NCI-H2171 treated with DMSO at 0.1 percent for 48 hours (cell line): ENCODE results near the gene UGT3A2.

Source experiments
- DNase-seq: peaks from one replicate; lab custom pipeline; 2025; lab: John Stamatoyannopoulos, UW

Gene UGT3A2, protein sequence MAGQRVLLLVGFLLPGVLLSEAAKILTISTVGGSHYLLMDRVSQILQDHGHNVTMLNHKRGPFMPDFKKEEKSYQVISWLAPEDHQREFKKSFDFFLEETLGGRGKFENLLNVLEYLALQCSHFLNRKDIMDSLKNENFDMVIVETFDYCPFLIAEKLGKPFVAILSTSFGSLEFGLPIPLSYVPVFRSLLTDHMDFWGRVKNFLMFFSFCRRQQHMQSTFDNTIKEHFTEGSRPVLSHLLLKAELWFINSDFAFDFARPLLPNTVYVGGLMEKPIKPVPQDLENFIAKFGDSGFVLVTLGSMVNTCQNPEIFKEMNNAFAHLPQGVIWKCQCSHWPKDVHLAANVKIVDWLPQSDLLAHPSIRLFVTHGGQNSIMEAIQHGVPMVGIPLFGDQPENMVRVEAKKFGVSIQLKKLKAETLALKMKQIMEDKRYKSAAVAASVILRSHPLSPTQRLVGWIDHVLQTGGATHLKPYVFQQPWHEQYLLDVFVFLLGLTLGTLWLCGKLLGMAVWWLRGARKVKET

DNA sequence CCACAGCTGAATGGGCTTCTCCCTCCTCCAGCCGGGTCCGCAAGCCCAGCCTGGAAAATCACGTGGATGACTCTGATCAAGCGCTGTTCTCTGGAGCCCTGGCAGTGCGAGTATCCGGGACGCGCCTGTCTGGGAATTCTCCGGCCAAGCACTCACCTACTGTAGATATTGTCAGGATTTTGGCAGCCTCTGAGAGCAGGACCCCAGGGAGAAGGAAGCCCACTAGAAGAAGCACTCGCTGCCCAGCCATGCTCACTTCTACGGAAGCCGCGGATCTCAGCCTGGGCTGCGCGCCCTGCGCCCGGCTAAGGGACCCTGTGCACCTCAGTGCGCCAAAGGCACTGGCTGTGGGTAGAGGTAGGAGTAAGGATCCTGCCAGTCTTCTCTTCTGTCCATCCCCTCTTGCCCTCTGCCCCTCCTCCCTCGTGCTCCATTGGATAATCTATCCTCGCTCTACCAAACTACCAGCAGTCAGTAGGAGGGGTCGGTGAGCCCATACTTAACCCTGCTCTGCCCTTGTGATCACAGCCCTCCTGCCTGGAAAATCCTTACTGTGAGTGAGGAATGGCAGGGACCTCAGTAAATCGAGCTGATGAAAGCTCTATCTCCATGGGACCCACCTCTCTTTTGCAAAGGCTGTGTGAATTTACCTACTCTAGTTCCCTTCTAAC, at the start of gene UGT3A2:
Gene UGT3A2, minus strand, starts transcription at position 343 of the 671 bp plus-strand sequence. Its CDS starts 93 bp downstream, at position 250.
- DNase-seq = peak; percentile 13

DNA sequence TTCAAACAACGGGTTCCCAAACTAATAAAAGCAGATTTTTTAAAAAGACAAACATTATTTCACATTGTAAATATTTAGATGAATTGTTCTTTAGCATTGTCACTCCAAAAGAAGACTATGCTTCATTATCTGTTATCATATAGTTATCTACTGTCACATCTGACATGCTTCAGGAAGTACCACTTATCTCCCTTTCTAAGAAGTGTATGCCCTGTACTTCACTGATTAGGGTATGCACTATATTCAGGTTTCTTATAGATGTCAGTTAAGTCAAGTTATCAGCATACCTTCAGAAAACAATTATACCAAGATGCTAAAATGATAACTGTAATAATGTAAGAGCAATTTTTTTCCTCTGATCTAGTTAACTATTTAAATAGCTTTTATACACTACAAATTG, 44.6 kb upstream of the UGT3A2 start:
- DNase-seq = no peak

DNA sequence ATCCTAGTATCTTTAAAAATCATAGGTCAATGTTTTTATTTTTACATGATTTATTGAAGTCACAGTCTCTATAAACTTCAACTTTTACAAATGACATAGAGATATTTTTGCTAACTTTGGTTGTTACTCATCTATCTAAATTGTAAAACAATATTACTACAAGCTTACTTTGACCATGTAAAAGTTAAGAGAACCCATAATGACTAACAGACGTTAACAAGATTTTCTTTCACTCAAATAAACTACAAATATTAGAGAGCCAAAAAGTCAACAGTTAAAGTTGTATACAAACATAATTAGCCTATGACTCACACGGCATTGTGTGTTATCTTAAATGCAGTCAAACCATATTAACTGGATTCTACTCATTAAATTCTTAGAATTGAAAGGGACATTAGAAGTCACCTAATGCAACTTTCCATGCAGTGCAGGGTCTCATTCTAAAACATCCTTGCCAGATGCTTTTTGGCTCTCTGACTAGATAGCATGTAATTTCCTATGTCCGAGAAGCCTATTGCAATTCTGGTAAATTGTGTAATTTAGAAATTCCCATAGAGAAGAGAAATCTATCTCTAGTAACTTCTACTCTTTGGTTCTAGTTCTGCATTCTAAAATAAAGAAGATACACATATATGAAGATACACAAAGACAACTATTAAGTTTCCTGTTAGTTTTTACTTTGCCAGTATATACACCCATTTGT, 42.2 kb upstream of the UGT3A2 start:
- DNase-seq = no peak

DNA sequence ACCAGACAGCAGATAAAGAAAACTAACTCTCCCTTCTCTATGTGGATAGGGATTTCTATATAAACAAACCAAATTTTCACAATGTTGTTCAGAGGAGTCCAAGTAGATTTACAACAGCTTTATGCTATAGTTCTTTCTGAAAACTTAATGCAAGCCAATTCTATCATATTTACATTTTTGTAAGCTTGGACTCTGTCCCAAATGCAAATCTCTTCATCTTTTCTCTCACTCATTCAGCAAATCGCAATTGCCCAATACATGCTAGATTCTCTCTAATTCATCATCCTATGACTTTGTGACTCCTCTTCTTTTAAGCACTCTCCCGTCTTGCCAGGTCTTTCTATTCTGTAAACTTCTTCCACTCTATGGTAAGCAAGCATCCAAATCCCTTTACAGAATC, 39.1 kb upstream of the UGT3A2 start:
- DNase-seq = no peak

DNA sequence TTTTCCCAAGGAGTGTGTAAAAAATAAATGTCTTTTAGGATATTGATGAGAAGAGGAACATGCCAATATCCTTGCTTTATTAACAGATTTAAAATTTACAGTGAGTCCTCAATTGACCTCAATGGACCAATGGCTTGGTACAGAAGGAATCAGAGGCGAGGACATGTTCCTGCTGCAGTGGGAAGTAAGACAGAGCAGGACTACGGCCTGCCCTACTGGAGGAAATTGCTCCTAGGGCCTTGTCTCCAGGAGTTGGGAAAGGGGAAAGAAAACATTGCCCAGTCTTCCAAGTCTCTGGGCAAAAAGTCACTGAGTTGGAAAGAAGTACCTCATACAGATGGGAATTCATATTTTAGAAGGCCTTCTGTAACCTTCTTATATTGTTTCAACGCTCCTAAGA, 33.1 kb upstream of the UGT3A2 start:
- DNase-seq = no peak

DNA sequence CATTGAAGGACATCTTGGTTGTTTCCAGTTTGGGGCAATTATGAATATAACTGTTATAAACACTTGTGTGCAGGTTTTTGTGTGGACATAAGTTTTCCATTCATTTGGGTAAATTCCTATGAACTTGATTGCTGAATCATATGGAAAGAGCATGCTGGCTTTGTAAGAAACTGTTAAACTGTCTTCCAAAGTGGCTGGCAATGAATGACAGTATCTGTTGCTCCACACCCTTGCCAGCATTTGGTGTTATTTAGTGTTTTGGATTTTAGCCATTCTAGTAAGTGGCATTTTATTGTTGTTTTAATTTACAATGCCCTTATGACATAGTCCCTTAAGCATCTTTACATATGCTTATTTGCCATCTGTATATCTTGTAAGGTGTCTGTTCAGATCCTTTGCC, 29.8 kb upstream of the UGT3A2 start:
- no peak for DNase-seq

DNA sequence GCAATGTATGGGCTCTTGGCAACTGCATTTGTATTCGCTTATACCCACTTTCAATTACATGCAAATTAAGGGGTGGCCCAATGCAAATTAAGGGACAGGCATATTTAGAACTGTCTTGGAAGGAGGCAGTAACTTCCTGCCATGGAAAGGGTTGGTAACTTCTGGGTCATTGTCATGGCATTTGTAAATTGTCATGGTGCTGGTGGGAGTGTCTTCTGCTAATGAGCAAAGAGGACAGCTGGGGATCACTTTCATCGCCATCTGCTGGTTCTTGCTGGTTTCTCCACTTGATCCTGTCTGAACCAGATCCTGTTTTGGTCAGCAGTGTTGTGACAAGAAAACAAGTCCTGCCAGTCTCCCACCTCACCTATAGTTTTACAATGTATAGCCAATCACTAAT, 23.3 kb upstream of the UGT3A2 start:
- peak; percentile 65 for DNase-seq

DNA sequence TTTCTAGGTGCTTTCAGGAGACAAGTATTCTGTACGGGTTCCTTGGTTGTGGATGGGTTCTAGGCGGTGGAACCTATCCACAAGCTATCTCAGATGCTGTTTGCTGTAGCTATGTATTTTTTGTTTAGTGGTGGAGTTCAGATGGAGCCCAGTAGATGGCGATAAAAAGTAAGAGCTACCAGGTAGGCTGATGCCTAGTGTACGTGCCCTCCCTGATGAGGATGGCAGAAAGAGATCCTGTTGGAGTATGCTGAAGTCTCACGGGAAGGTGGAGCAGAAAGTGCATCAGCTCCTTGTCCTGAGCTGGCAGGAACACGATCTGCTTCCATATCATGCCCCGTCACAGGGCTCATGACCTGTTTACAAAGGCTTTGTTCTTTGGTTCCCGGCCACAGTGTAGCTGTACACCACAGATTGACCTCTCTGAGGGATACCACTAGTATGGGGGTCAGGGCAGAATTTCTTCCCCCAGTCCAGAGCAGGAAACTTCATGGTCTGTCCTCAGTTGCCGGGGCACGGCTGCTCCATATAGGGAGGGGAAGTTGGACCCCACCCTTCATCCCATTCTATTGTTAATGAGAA, 12.6 kb upstream of the UGT3A2 start:
- DNase-seq = peak; percentile 88

DNA sequence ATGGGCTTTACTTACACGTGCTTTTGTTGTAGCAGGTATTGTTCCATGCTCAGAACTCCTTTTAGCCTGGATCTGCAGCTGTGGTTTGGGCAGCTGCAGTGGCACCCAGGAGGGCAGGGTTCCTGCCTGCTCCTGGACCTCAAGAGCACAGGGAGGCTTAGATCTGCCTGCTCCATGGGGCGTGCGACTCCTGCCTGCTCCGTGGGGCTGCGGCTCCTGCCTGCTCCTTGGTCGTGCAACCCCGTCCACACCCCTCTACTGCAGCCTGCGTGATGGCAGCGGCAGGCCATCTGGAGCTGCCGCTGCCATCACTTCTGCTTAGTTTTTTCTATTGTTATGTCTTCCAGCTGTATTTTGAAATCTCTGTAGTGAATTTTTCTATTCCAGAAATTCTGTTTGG, 11.7 kb upstream of the UGT3A2 start:
- peak; percentile 15 for DNase-seq

DNA sequence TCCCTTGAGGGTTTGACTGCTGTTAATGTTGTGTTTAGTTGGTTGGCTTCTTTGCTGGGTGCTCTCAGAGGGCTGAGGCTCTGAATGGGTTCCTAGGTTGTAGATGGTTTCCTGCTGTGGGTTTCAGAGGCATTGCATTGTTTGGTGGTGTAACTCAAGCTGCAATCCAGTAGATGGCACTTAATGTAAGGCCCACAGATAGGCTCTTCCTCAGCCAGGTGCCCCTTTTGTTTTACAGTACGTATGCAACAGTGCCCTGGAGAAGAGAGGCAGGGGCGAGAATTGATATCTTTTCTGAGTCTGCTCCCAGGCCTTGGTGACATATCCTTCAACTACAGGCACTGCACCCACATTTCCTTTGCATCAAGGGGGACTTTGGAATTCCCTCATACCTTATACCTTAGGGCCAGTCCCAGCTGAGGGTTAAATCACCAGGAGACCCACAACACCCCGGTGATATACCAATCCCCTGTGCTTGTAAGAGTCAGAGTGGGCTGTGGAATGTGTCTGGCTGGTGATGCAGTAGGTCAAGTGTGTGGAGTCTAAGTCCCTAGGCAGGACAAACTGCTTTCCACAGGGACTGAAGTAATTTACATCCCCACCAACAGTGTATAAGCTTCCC, 7.0 kb upstream of the UGT3A2 start:
- DNase-seq = peak; percentile 50

GRCh38 chr5:36070687-36071571, 4.2 kb upstream of the UGT3A2 start:
- DNase-seq = no peak

GRCh38 chr5:36068751-36069281, 2.1 kb upstream of the UGT3A2 start:
- no peak for DNase-seq

DNA sequence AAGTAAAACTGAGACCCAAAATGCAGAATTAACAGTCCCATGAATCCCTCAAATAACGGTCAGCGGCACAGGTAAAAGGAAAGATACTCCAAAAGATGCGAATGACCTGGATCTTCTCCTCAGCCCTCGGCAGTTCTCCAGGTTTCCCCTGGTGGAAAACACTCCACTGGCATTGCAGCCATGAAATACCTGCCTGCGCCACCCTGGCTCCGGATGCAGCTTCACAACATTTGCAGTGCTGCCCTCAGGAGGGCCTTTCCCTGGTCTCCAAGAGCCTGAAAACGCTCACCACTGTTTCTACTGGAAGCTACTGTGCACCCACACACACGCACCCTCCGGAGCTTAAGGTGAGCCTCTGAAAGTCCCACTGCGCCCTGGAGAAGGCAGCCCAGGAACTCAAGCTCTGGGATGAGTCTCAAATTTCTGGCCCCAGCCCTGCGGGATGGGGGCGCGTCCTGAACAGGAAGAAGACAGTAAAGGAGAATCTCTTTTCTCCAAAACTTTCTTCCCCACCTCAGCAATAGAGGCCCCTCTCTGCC, 612 bp downstream of the UGT3A2 start:
- no peak for DNase-seq

DNA sequence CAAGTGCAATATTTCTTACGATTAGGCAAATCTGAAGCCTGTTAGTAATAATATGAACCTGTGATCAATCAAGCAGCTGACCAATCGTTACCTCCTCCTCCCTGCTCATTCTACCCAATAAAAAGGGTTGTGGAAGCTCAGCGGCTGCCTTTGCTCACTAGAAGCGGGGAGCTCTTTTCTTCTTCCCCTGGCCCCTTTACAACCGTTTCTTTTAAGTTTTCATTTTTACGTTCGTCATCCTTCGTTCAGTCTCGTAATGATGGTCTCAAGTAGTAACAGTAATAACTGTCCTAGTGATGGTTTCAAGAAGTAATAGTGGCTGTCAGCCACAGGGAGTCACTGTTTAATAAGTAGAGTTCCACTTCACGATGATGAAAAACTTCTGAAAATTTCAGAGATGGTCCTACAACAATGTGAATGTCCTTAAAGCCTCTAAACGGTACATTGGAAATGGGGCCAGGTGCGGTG, 6.2 kb downstream of the UGT3A2 start:
- peak; percentile 30 for DNase-seq

- no peak for DNase-seq
Observed at GRCh38 chr5:36059571-36060419, 6.9 kb downstream of the UGT3A2 start.

DNA sequence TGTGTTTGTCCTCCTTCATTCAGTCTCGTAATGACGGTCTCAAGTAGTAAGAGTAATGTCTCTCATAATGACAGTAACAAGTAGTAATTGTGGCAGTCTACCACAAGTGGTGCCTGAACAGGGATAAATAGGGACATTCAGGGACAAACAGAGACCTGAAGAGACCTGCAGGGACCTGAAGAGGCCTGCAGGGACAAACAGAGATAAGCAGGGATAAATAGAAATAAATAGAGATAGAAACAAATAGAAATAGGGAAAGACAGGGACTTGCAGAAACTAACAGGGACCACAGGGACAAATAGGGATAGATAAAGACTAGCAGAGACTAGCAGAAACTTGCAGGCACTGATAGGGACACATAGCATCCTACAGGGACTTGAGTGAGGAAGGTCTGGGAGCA, 7.9 kb downstream of the UGT3A2 start:
- DNase-seq = no peak

DNA sequence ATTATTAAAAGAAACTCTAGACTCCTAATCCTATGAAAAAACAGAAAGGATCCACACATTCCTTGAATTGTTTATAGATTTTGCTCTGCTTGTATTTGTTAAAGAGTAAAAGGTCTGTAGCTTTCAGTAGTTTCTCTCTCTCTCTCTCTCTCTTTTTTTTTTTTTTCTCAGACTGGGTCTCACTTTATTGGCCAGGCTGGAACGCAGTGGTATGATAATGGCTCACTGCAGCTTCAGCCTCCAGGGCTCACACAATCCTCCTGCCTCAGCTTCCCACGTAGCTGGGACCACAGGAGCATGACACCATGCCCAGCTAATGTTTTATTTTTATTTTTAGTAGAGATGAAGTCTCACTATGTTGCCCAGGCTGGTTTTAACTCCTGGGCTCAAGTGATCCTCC, 9.3 kb downstream of the UGT3A2 start:
- DNase-seq = no peak

DNA sequence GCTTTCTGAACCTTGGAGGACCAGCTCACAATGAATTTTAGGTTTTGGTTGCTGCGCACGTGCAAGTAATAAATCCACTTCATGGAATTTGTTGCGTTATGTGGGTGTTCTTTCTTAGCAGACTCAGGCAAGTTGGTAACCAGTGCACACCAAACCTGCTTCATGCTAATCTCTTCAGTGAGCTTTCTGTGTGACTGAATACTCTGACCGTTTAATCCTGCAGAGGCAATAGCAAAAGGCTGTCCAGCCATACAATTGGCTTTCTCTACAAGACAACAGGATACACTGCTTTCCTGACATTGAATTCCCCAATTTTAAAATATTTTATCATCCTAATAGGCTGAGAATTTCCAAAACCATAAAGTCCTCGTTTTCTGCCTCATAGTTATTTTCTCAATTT, 10.3 kb downstream of the UGT3A2 start:
- no peak for DNase-seq

GRCh38 chr5:36055984-36056383, 10.7 kb downstream of the UGT3A2 start:
- no peak for DNase-seq
